HG03469 (cell line): ENCODE results near the gene HMX1.

Experiments
- ATAC-seq: cut with Tn5 transposase; IDR thresholded peaks from one replicate; pipeline ENCODE4 v1.9.1; 2021; ENCODE audit warnings: mild to moderate bottlenecking, moderate library complexity, moderate number of reproducible peaks; ENCODE audit not compliant: unreplicated experiment

HMX1 gene

DNA sequence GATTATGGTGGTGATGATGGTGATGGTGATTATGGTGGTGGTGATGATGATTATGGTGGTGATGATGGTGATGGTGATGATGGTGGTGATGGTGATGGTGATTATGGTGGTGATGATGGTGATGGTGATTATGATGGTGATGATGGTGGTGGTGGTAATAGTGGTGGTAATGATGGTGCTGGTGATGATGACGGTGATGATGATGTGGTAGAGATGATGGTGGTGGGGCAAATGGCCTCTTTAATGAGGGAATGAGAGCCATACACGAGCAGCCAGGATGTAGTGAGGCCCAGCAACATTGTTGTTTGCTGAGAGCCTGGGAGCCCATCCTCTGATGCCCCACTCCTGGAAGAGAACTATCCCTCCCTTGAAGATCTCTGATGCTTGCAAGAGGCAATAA, 29.0 kb downstream of the HMX1 start:
- ATAC-seq: no peak

GRCh38 chr4:8841678-8842268, 29.9 kb downstream of the HMX1 start:
- no peak for ATAC-seq

- no peak for ATAC-seq
Observed at GRCh38 chr4:8840816-8841455, 30.7 kb downstream of the HMX1 start.

DNA sequence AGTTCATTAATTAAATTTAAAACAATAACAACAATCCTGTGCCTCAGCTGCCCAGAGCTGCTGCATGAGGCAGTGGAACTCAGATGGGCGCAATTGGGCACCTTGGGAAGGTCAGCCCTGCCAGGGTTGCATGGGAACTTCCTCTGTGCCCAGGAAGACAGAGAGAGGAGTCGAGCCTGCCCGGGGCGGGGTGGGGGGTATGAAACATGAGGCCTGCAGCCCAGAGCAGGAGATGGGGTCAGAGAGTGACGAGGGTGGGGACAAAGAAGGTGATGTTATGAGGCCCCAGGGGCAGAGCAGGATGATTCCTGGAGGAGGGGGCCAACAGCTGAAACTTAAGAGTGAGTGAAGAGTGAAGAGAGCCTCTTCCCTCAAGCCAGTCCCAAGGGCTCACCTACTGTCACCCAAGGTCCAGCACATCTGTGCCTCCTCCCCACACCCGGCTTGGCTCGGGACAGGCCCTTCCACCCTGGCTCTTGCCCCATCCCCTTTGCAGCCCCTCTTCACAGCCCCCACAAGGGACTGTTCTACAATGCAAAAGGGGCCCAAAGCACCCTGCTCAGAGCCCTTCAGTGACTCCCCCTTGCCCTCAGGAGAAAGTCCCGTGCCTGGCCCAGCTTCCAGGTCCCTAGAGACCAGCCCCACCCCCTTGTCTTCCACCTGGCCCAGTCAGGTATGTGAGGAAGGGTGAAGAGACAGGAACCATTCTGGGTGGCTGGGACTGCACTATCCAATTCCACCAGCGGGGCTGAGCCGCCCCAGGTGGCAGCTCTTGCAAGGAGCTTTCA, 31.4 kb downstream of the HMX1 start:
- ATAC-seq: no peak

DNA sequence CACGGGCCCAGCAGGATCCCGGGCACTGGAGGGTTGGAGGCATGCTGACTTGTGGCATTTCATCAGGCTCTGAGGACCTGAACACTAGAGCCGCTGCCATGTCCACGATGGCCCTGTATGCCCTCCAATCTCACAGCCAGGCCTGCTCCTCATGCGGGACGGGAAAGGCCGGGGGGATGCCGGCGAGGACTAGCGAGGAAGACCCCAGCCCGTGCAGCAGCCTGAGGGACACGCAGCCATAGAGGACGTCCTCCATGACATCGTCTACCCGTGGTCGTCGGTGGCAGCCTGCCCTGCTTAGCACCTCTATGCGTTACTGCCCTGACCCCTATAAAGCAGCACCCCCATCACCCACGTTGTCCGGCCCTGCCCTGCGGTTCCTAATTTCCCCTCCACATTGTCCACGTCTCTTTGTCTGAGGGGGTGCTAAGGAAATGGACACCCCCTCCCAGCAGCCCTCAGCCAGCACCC, 32.6 kb downstream of the HMX1 start:
- ATAC-seq: no peak

DNA sequence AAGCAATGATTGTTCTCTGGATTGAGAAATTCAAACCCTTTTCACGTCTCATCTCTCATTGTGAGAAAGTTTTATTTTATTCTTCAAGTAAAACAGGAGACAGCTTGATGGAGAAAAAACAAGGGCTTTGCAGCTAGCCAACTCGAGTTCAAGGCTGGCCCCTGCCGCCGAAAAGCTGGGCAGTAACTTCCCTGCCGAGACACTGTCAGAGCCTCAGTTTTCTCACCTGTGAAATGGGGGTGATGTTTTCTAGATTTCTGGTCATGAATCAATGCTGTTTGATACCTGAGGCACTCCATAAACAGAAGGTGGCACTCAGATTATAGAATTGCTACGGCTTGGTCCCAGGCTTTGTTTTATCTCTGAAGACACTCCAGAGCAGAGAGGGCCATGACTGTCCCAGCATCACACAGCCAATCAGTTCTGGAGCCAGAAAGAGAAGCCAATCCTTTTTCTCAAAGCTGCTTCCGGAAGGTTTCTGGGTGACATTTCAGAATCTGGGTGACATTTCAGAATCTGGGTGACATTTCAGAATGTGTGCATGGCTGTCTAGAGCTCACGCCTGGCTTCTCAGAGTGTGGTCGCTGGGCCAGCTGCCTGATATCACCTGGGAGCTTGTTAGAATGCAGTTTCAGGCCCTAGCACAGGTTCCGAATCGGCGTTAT, 33.2 kb downstream of the HMX1 start:
- no peak for ATAC-seq

GRCh38 chr4:8837181-8837841, 34.3 kb downstream of the HMX1 start:
- no peak for ATAC-seq

GRCh38 chr4:8836664-8837171, 34.9 kb downstream of the HMX1 start:
- no peak for ATAC-seq

DNA sequence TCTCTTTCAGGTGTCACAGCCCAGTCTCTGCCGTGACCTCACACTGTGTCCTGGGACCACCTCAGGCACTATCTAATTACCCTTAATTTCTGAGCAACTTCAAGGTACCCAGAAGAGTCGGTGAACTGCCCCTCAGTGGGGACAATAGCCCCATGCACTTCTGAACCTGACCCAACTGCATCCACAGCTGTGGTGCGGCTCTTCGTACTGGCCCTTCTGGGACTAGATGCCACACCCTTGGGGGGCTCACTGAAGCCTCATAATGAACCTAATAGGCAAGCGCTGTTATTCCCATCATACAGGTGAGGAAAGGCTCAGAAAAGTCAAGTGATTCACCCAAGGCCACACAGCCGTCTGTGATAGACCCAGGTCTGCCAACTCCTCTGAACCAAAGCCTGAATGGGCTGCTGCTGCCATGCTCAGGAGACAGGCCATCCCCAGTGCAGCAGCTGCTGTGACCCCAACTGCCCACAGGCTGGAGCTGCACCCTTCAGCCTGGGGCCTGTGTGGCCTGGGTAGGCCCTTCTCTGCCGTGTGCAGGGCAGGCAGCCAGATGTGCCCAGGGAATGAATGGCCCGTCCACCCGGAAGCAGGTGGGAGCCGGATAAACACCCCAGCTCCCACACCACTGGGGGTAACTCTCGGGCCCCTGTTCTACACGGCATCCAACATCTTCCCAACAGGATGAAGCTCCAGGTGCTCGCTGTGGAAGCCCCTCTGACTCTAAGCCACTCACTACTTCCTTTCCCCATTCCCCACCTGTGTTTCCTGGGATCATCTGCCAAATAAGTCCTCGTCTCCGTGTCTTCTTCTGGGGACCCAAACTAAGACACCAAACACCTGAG, 35.9 kb downstream of the HMX1 start:
- ATAC-seq: no peak

GRCh38 chr4:8834681-8835220, 36.9 kb downstream of the HMX1 start:
- ATAC-seq: no peak

DNA sequence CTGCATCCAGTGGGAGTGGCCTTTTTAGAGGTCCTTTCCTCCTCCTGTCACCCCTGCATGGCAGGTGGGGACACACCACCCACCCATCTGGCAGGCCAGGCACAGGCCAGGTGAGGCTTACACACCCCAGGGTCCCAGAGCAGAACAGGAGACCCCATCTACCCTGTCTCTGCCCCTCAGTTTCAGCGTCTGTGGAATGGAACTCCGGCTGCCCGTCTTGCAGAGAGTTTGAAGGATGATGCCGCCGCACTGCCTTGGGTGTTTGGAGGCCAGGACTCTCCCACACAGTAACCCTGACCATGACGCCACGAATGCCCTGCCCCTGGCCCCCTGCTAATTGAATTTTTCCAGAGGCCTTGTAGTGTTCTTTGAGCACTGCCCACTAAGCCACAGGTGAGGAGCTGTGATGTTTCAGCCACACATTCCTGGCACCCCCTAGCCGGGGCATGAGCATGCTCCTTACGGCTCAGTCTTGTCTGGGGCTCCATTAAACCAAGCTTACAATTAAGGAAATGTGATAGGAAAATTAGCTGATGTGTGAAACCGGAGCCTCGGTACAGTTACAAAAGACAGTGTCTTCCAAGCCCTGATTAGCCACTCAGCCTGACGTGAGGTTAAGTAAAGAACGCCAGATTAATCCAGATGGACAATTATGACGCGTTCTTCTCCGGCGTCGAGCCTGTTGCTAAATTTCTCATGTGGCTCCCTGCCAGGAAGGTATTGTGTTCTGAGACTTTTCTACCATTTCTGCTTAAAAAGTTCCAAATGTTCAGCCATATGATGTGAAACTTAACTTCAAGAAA, 39.3 kb downstream of the HMX1 start:
- no peak for ATAC-seq

DNA sequence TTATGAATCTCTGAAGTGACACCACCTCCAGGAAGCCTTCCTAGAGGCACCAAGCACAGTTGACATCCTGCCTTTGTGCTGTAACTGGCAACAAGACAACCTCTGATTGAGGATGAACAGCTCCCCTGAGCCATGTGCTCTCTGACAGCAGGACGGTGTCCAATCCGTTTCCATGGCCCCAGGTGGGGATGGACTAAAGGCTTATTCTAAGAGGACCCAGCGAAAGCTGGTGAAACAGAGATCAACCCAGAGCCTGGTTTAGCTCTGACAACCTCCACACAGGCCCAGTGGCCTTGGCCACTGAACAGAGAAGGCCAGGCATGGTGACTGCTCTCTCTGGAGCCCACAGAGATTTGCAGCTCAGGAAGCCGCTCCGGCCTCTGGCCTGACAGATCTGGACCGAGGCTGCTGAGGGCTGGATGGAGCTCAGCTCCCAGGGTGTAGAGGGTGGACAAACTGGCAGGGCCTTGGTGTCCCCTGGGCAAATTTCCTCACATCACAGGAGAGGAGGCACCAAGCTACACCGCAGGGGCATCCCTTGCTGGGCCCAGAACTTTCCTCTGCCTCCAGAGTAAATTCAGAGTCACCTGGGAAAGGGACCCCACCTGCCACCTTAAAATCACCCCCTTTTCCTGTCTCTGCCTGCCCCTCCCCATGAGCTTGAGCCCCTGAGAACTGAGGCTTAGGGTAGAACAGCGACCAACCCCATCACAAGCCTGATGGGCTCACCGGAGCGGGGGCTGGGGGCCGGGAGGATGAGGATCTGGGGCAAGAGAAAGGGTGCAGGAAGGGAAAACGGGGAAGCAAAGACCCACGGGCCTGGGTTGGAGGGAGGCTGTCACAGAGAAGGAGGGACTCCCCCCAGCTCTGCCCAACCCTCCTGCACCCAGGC, 40.2 kb downstream of the HMX1 start:
- ATAC-seq: no peak

- no peak for ATAC-seq
Observed at GRCh38 chr4:8830611-8831200, 40.9 kb downstream of the HMX1 start.

DNA sequence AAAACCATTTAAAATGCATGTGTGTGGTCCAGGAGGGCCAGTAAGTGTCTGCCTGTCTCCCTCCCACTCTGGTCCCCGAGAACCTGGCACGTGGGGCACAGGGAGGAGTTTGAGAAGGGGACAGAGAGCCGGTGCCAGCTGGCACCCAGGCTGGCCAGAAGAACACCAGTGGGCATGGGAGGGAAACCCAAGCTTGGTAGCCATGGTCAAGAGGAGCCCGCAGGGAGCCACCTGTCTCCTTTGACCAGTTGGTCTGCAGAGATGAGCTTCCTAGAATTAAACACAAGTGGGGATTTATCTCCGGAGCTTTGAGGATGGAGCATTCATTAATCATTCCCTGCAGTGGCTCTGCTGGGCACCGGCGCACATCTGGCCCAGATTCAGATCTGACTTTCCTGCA, 41.6 kb downstream of the HMX1 start:
- ATAC-seq: no peak

GRCh38 chr4:8829584-8829983, 42.1 kb downstream of the HMX1 start:
- ATAC-seq: no peak

DNA sequence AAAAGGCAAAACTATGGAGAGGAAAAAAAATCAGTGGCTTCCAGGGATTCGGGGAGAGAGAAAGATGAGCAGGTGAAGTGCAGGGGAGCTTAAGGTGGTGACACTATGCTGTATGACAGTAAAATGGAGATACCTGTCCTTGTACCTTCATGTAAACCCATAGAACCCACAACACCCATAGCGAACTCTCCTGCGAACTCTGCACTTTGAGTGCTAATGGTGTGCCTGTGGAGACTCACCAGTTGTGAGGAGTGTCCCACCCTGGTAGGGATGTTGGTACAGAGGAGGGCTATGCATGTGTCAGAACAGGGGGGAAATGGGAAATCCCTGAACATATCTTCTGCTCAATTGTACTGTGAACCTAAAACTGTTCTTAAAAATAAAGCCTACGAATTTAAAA, 42.8 kb downstream of the HMX1 start:
- no peak for ATAC-seq

GRCh38 chr4:8821151-8821950, 50.3 kb downstream of the HMX1 start:
- no peak for ATAC-seq
